ENCODE results near the gene PIAS4. TPM values are rescaled to one million over a fixed set of nuclear protein-coding genes. Genes with fewer than 3 reads are reported as not detected.
"Not testable (repeated sequence)": the region's sequence is repeated elsewhere in the genome, so short reads cannot be mapped to it uniquely, and the experiment has no call there.

PIAS4 gene
- total RNA-seq, 1 experiment from 2014 or later: 17.3 TPM

DNA sequence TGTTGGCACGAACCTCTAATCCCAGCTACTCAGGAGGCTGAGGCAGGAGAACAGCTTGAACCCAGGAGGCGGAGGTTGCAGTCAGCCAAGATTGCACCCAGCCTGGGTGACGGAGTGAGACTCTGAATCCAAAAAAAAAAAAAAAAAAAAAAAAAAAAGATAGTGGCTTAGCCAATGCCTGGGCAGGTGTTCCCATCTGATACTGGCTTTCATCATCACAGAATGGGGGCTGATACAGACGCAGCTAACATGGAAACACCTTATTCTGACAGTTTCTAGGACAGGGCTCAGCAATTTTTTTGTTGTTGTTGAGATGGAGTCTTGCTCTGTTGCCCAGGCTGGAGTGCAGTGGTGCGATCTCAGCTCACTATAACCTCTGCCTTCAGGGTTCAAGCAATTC is 6.7 kb upstream of the PIAS4 start:
- H3K9ac ChIP-seq (ENCODE audit: low read length); H3K9me2 ChIP-seq (replicated peaks; ENCODE audit: insufficient read depth, low read length); H3K27me3 ChIP-seq (ENCODE audit: low read length); H3K9me3 ChIP-seq (ENCODE audit: low read length); DNase-seq; H3K4me3 ChIP-seq (ENCODE audit: low read length); H3K36me3 ChIP-seq (ENCODE audit: insufficient read depth, low read length); H3K79me2 ChIP-seq (ENCODE audit: low read length); H3K4me1 ChIP-seq (ENCODE audit: low read length); H4K20me1 ChIP-seq (ENCODE audit: insufficient read depth, low read depth, low read length); H3K4me2 ChIP-seq (ENCODE audit: low read depth, low read length, poor library complexity, severe bottlenecking); H2AFZ ChIP-seq (ENCODE audit: low read length); H3K27ac ChIP-seq (ENCODE audit: low read length): not testable (repeated sequence)

DNA sequence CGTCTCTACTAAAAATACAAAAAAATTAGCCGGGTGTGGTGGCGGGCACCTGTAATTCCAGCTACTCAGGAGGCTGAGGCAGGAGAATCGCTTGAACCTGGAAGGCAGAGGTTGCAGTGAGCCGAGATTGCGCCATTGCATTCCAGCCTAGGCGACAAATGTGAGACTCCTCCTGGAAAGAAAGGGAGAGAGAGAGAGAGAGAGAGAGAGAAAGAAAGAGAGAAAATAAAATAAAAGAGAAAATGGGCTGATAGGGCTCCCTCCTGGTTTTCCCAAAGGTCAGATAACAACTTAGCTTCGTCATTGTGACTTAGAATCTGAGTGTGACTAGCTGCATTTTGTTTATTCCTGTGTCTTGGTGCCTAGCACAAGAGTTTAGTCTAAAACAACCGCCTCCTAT is 2.1 kb upstream of the PIAS4 start:
- not testable (repeated sequence) for H3K36me3 ChIP-seq (ENCODE audit: insufficient read depth, low read length); H3K9me3 ChIP-seq (ENCODE audit: low read length); H3K9ac ChIP-seq (ENCODE audit: low read length); H3K27me3 ChIP-seq (ENCODE audit: low read length); H3K4me3 ChIP-seq (ENCODE audit: low read length); DNase-seq; H3K9me2 ChIP-seq (replicated peaks; ENCODE audit: insufficient read depth, low read length); H3K4me2 ChIP-seq (ENCODE audit: low read depth, low read length, poor library complexity, severe bottlenecking); H3K27ac ChIP-seq (ENCODE audit: low read length); H2AFZ ChIP-seq (ENCODE audit: low read length)
- peaks cover 20% of the 10 kb centered on the region for H3K4me1 ChIP-seq (ENCODE audit: low read length)
- peaks cover 15% of the 10 kb centered on the region; the same call in 1 of the 2 replicates for H4K20me1 ChIP-seq (ENCODE audit: insufficient read depth, low read depth, low read length)
- H3K79me2 ChIP-seq (ENCODE audit: low read length): peaks cover 26% of the 10 kb centered on the region

DNA sequence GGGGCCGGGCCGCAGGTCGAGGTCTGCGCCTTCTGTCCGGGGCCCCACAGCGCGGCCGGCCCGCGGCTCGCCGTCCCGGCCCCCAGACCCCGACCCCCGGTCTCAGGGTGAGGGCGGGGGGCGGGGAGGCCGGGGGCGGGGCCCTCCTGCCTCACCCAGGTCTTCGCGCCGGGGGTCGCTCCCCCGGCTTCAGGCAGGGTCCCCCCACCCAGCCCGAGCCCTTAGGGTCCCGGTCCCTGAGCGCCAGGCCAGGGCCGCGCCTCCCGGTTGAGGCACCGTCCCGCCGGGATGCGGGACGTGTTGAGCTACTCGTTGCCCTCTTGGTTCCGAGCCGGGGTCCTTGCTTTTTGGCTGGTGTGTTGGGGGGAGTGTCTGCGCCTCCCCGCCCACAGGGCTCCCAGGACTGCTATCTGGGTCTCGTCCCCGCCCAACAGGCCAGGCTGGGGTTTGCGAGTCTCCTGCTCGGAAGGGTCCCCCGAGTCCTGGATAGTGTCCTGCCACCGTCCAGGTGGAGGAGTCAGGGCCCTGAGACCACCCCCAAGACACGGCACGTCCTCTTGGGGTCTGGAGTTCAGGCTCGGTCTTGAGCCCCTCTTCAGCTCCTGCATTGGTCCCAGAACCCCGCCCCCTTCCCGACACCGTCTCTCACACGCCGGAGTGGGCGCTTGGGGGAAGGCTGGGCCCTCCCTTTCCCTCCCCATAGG is 452 bp downstream of the PIAS4 start:
- Histone ChIP-seq H3K4me1 (ENCODE audit: low read length) (peaks cover 20% of the 10 kb centered on the region), H3K9me2 (replicated peaks; ENCODE audit: insufficient read depth, low read length) (no peaks in the 10 kb centered on the region), H3K4me2 (ENCODE audit: low read depth, low read length, poor library complexity, severe bottlenecking) (peak overlapping the region; percentile 84), H3K36me3 (ENCODE audit: insufficient read depth, low read length) (no peaks in the 10 kb centered on the region), H3K27me3 (ENCODE audit: low read length) (no peaks in the 10 kb centered on the region), H3K9me3 (ENCODE audit: low read length) (no peaks in the 10 kb centered on the region), H3K79me2 (ENCODE audit: low read length) (peaks cover 36% of the 10 kb centered on the region), H3K4me3 (ENCODE audit: low read length) (peak overlapping the region; percentile 82), H3K27ac (ENCODE audit: low read length) (no peak overlapping the region), H4K20me1 (ENCODE audit: insufficient read depth, low read depth, low read length) (peaks cover 20% of the 10 kb centered on the region; the same call in 1 of the 2 replicates), H2AFZ (ENCODE audit: low read length) (no peak overlapping the region), H3K9ac (ENCODE audit: low read length) (peak overlapping the region; percentile 86)
- DNase-seq: peak; percentile 60

DNA sequence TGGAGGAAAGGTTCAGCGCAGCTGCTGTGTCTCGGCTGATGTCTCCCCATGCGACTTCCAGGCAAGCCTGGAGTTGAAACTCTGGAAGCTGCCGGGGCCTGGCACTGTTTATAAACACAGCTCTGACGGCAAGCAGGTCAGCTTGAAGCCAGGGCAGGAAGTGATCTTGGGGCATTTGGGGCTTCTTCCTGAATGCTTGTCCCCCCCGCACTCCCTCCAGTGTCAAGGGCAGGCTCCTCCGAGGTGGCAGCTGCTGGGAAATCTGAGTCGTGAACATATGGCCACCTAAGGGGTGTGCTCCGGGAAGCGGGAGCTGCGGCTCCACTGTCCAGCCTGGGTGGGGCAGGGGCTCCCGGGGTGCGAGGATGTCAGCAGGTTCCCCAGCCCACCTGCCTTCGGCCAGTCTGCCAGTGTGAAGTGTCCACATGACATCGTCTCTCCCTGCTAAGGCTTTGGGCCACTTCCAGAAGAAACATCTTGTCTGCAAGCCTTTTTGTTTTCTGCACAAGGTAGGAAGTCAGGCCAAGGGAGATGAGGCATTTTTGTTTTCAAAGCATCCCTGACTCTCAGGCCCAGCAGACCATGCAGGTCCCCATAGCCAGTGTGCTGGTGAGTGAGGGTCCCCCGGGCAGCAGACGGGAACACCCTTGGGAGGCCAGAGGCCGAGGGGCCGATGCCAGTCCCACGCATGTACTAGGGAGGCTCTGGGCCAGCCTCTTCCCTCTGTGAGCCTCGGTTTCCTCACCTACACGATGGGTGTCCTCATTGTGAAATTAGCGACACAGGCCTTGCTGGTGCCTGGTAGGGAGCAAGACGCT is 2.7 kb downstream of the PIAS4 start:
- Histone ChIP-seq H3K27me3 (ENCODE audit: low read length) (no peaks in the 10 kb centered on the region), H4K20me1 (ENCODE audit: insufficient read depth, low read depth, low read length) (peaks cover 31% of the 10 kb centered on the region; the same call in 1 of the 2 replicates), H3K9me2 (replicated peaks; ENCODE audit: insufficient read depth, low read length) (no peaks in the 10 kb centered on the region), H3K36me3 (ENCODE audit: insufficient read depth, low read length) (no peaks in the 10 kb centered on the region), H3K79me2 (ENCODE audit: low read length) (peaks cover 43% of the 10 kb centered on the region), H3K9ac (ENCODE audit: low read length) (no peak overlapping the region), H3K4me2 (ENCODE audit: low read depth, low read length, poor library complexity, severe bottlenecking) (no peak overlapping the region), H3K4me3 (ENCODE audit: low read length) (no peak overlapping the region), H3K27ac (ENCODE audit: low read length) (no peak overlapping the region), H3K9me3 (ENCODE audit: low read length) (no peaks in the 10 kb centered on the region), H3K4me1 (ENCODE audit: low read length) (peaks cover 20% of the 10 kb centered on the region), H2AFZ (ENCODE audit: low read length) (no peak overlapping the region)
- DNase-seq: no peak

DNA sequence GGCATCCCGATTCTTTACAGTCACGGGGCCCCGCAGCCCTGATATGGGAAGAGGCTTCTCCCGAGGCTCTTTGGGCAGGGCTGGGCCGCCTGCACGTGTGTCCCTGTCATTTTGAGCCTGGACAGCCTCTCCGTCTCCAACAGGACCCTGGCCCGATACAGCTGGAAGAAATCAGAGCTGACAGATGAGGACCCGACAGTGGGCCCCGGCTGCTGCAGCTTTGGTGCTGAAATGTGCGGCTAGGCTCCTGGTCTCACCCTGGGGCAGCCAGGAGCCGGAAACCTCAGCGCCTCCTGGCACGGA is 3.2 kb downstream of the PIAS4 start:
- H3K4me3 ChIP-seq (ENCODE audit: low read length): no peak overlapping the region
- no peak overlapping the region for H3K4me2 ChIP-seq (ENCODE audit: low read depth, low read length, poor library complexity, severe bottlenecking)
- no peak overlapping the region for H3K27ac ChIP-seq (ENCODE audit: low read length)
- H3K9ac ChIP-seq (ENCODE audit: low read length): no peak overlapping the region
- H4K20me1 ChIP-seq (ENCODE audit: insufficient read depth, low read depth, low read length): peaks cover 33% of the 10 kb centered on the region; the same call in 1 of the 2 replicates
- H3K9me3 ChIP-seq (ENCODE audit: low read length): no peaks in the 10 kb centered on the region
- no peak for DNase-seq
- peaks cover 45% of the 10 kb centered on the region for H3K79me2 ChIP-seq (ENCODE audit: low read length)
- H3K4me1 ChIP-seq (ENCODE audit: low read length): peaks cover 20% of the 10 kb centered on the region
- H2AFZ ChIP-seq (ENCODE audit: low read length): no peak overlapping the region
- no peaks in the 10 kb centered on the region for H3K27me3 ChIP-seq (ENCODE audit: low read length)
- H3K9me2 ChIP-seq (replicated peaks; ENCODE audit: insufficient read depth, low read length): no peaks in the 10 kb centered on the region
- H3K36me3 ChIP-seq (ENCODE audit: insufficient read depth, low read length): no peaks in the 10 kb centered on the region

DNA sequence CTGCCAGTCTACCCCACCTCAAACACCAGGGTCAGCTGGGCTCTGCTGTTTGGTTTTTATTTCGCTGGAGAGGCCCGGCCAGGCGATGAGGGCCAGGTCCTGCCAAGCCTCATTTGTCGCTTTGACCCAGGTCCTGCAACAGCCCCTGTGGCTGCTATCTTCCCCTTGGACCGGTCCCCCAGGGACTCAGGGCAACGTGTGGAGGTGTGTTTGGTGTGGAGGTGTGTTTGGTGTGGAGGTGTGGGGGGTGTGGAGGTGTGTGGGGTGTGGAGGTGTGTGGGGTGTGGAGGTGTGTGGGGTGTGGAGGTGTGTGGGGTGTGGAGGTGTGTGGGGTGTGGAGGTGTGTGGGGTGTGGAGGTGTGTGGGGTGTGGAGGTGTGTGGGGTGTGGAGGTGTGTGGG is 3.9 kb downstream of the PIAS4 start:
- H3K9ac ChIP-seq (ENCODE audit: low read length); H3K4me2 ChIP-seq (ENCODE audit: low read depth, low read length, poor library complexity, severe bottlenecking); H3K36me3 ChIP-seq (ENCODE audit: insufficient read depth, low read length); H3K4me3 ChIP-seq (ENCODE audit: low read length); H3K27me3 ChIP-seq (ENCODE audit: low read length); H3K27ac ChIP-seq (ENCODE audit: low read length); DNase-seq; H3K9me2 ChIP-seq (replicated peaks; ENCODE audit: insufficient read depth, low read length); H2AFZ ChIP-seq (ENCODE audit: low read length); H3K9me3 ChIP-seq (ENCODE audit: low read length): not testable (repeated sequence)
- peaks cover 18% of the 10 kb centered on the region for H3K4me1 ChIP-seq (ENCODE audit: low read length)
- H4K20me1 ChIP-seq (ENCODE audit: insufficient read depth, low read depth, low read length): peaks cover 33% of the 10 kb centered on the region; the same call in 1 of the 2 replicates
- H3K79me2 ChIP-seq (ENCODE audit: low read length): peaks cover 47% of the 10 kb centered on the region

DNA sequence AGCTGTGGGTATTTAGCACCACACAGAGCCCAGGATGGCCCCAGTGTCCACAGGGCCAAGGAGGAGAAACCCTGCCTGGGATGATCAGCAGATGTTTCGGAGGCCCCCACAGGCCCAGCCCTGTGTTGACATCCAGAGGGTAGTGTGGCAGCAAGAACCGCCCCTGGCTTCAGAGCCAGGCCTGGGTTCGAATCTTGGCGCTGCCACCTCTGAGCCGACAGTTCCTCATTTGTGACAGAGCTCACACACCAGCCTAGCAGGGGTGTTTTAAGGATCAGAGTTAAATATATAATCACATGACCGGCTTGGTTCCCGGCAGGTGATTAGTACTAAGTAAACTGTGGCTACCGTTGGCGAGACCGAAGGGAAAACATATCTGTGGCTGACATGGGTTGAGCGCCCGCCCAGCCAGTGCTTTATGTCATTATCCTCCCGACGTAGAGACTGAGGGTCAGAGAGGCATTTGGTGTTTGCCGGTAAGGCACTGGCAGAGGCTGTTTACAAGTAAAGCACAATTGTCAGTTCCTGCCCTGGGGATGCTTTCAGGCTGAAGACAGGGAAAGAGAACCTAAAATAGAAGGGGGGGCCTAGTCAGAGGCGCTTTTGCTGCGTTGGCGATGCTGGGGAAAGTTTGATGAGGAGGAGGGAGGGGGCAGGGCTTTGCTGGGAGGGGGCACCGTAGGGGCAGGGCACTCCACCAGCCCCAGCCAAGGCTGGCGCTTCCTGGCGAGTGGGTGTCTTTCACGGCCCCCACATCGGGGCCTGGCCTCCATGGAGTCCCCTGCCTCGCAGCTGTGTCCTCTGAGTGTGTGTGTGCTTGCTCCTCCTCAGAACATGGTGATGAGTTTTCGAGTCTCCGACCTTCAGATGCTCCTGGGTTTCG is 4.8 kb downstream of the PIAS4 start:
- H3K79me2 ChIP-seq (ENCODE audit: low read length): peaks cover 48% of the 10 kb centered on the region
- H3K4me1 ChIP-seq (ENCODE audit: low read length): peaks cover 13% of the 10 kb centered on the region
- peaks cover 33% of the 10 kb centered on the region; the same call in 1 of the 2 replicates for H4K20me1 ChIP-seq (ENCODE audit: insufficient read depth, low read depth, low read length)

More for the DNA sequence above, 4.8 kb downstream of the PIAS4 start:
- Histone ChIP-seq H3K36me3 (ENCODE audit: insufficient read depth, low read length) (no peaks in the 10 kb centered on the region), H3K9me3 (ENCODE audit: low read length) (no peaks in the 10 kb centered on the region), H3K27ac (ENCODE audit: low read length) (no peak overlapping the region), H3K27me3 (ENCODE audit: low read length) (no peaks in the 10 kb centered on the region), H3K4me2 (ENCODE audit: low read depth, low read length, poor library complexity, severe bottlenecking) (no peak overlapping the region), H3K4me3 (ENCODE audit: low read length) (no peak overlapping the region), H2AFZ (ENCODE audit: low read length) (no peak overlapping the region), H3K9ac (ENCODE audit: low read length) (no peak overlapping the region), H3K9me2 (replicated peaks; ENCODE audit: insufficient read depth, low read length) (no peaks in the 10 kb centered on the region)
- no peak for DNase-seq

All from Karpas-422 (cell line).